ENCODE results near the gene RAD1.

RAD1 gene

GRCh38 chr5:34915139-34915855 lies at the start of gene RAD1, which contains the start of gene BRIX1 (continued):
- peak; percentile 94 for TF ChIP-seq EGR2 (tag by site-specific recombination; IDR thresholded peaks at IDR 0.05; ENCODE audit: low read depth)
- TF ChIP-seq REPIN1 (tag by site-specific recombination; IDR thresholded peaks at IDR 0.05; ENCODE audit: low read depth): no peak
- peak; percentile 18; the same call in 1 of the 2 replicates for TF ChIP-seq KLF7 (tag by site-specific recombination; IDR thresholded peaks at IDR 0.05; ENCODE audit: borderline replicate concordance)
- no peak for TF ChIP-seq ZNF416 (tag by site-specific recombination; IDR thresholded peaks at IDR 0.05)
- TF ChIP-seq ZNF280D (tag by site-specific recombination; IDR thresholded peaks at IDR 0.05): no peak; the same call in 1 of the 2 replicates
- no peak for TF ChIP-seq TRIM28 (IDR thresholded peaks at IDR 0.05; ENCODE audit: borderline replicate concordance, low read length)
- TF ChIP-seq ZNF169 (tag by site-specific recombination; IDR thresholded peaks at IDR 0.05): no peak
- TF ChIP-seq ZNF549 (tag by site-specific recombination; IDR thresholded peaks at IDR 0.05): no peak
- TF ChIP-seq PATZ1 (tag by site-specific recombination; IDR thresholded peaks at IDR 0.05): peak; percentile 72
- no peak for TF ChIP-seq ZNF621 (tag by site-specific recombination; IDR thresholded peaks at IDR 0.05)
- TF ChIP-seq ZNF398 (tag by site-specific recombination; IDR thresholded peaks at IDR 0.05): no peak
- peak; percentile 84 for TF ChIP-seq PBX3 (CRISPR knock-in tag; IDR thresholded peaks at IDR 0.05)
- TF ChIP-seq ZNF26 (tag by site-specific recombination; IDR thresholded peaks at IDR 0.05): no peak
- no peak for TF ChIP-seq ZBTB49 (tag by site-specific recombination; IDR thresholded peaks at IDR 0.05; ENCODE audit: low read depth)
